Mucosa of descending colon (tissue), 3 donors: Measurements from ENCODE around the gene RPTOR. TPM values are rescaled to one million over a fixed set of nuclear protein-coding genes. Genes with fewer than 3 reads are reported as not detected.

Experiments used
- ATAC-seq: fragments of 200-7000 bp; cut with Tn5 transposase; one replicate; pipeline ENCODE4 v1.9.1; 2020; ENCODE audit warnings: mild to moderate bottlenecking, moderate library complexity
- DNase-seq, 3 donors: peaks; one replicate each; pipeline ENCODE4 v3.0.0-alpha.2; 2020
- H3K36me3 ChIP-seq: fragments of 200-600 bp; one replicate; pipeline ENCODE4 v1.8.0; 2021; ENCODE audit warnings: low read depth, mild to moderate bottlenecking
- H3K4me1 ChIP-seq: fragments of 200-600 bp; one replicate; pipeline ENCODE4 v1.8.0; 2021; ENCODE audit warnings: low read depth, mild to moderate bottlenecking
- H3K4me3 ChIP-seq: fragments of 200-600 bp; one replicate; pipeline ENCODE4 v1.8.0; 2021; ENCODE audit warnings: mild to moderate bottlenecking
- H3K9me3 ChIP-seq: fragments of 200-600 bp; one replicate; pipeline ENCODE4 v1.8.0; 2021; ENCODE audit warnings: mild to moderate bottlenecking
- CTCF ChIP-seq: fragments of 200-600 bp; IDR thresholded peaks from one replicate; pipeline ENCODE4 v1.8.0; 2022; ENCODE audit warnings: antibody characterized with exemption, mild to moderate bottlenecking
- intact Hi-C, 2 donors: fragments of 100-400 bp; cut with DNase I in 1 of 2; cut with micrococcal nuclease in 1 of 2; formaldehyde crosslinking; loops; one replicate each; pipeline versions ENCODE4 v1.11.0 to v1.11.1; 2022; cut with DNase I, micrococcal nuclease
- total RNA-seq, 3 donors: library from RNA; stranded (reverse); fragmentation: NEBNext Ultra II Directional in 2 of 3; extraction: Animal tissue kit (Norgen Biotek cat#: 25700) in 2 of 3; gene quantifications; one replicate each; pipeline versions ENCODE4 v1.2.1 to v1.2.4, GENCODE V29; 2021 to 2023
- donor health status: DM: no; HTN: no; CAD: no; lungs with moderate emphysema.
- donor health status: DM: no; HTN: no; CAD: no.
- donor health status: DM: no; HTN: yes; CAD: no.

RPTOR gene
- total RNA-seq, 3 donors from 2014 or later: 30.5 to 44.4 (median 37.2) TPM

GRCh38 chr17:80523054-80523744 is 21.4 kb upstream of the RPTOR start:
- Histone ChIP-seq H3K36me3 (no peaks in the 10 kb centered on the region), H3K9me3 (no peaks in the 10 kb centered on the region), H3K4me3 (no peak overlapping the region), H3K4me1 (no peaks in the 10 kb centered on the region)
- TF ChIP-seq CTCF: no peak
- intact Hi-C loops: no loop called here
- ATAC-seq: no peak
- no peak for DNase-seq

GRCh38 chr17:80523956-80524712 is 20.5 kb upstream of the RPTOR start:
- no peak for ATAC-seq
- no peak for DNase-seq
- Histone ChIP-seq H3K36me3 (no peaks in the 10 kb centered on the region), H3K4me3 (no peak overlapping the region), H3K9me3 (no peaks in the 10 kb centered on the region), H3K4me1 (no peaks in the 10 kb centered on the region)
- no peak for TF ChIP-seq CTCF
- intact Hi-C loops: no loop called here

DNA sequence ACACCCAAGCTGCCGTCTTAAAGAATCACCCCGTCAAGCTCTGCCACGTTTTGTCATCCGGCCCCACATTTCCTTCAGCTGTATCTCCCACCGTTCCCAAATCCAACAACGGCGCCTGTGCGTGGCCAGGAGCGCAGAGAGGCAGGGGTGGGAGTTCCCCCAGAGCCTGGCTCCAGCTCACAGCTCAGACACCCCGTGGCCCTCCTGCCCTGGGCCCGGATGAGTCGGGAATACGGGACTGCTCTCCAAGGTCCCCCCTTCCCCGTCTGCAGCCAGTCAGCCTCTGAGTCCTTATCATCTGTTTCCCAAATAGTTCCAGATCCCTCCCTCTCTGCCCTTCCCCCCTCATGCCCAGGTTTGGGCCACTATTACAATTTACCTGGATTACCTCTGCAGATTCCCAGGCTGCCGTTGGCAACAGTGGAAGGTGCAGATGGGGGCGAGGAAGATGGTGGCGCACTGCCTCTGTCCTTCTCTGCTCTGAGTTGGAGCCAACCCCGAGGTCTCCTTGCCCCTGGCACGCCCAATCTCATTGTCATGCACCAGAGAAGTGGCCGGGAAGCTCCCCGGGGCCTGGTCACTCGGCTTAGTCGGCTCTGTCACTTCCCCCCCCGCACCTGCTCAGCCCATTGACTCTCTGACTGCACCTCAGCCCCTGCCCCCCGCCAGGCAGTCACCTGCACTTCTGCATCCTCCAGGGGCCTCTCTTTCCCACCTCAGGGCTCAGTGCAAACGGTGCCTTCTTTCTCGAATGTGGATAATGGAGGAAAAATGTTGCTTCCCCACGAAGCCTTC is 18.3 kb upstream of the RPTOR start:
- DNase-seq (no peak), ATAC-seq (no peak)
- Histone ChIP-seq H3K4me3 (no peak overlapping the region), H3K9me3 (no peaks in the 10 kb centered on the region), H3K4me1 (no peaks in the 10 kb centered on the region), H3K36me3 (no peaks in the 10 kb centered on the region)
- TF ChIP-seq CTCF: no peak
- intact Hi-C loops: no loop called here

DNA sequence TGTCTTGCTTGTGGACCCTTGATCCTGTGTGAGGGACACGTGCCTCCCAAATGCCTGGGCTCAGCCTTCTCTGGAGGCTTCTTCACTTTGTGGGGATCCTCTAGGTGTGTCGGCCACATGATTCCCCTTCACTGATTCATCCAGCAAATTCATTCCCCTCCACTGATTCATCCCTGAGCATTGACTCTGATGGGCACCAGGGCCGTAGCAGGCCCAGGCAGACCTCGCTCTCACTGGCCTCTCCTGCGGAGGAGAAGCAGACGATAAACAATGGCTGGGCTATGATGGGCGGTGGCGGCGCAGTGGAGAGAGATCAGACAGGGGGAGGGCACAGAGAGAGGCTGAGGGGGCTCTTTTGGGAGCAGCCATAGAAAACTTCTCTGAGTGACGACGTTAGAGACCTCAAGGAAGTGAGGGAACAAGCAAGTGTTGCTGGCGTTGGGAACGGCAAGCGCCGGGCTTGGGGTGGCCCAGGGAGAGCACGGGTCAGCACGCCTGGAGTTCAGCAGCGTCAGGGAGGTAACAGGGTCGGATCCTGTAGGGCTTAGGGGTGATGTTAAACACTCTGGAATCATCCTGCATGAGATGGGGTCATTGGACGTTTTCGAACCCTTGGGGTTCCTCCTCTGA is 17.5 kb upstream of the RPTOR start:
- TF ChIP-seq CTCF: no peak
- ATAC-seq: no peak

GRCh38 chr17:80528536-80528935 is 16.1 kb upstream of the RPTOR start:
- intact Hi-C loops: no loop called here
- TF ChIP-seq CTCF: no peak
- ATAC-seq: no peak

More for the DNA sequence above, 17.5 kb upstream of the RPTOR start:
- DNase-seq: no peak
- Histone ChIP-seq H3K9me3 (no peaks in the 10 kb centered on the region), H3K4me3 (no peak overlapping the region), H3K4me1 (no peaks in the 10 kb centered on the region), H3K36me3 (no peaks in the 10 kb centered on the region)
- intact Hi-C loops: no loop called here

More at GRCh38 chr17:80528536-80528935, 16.1 kb upstream of the RPTOR start:
- Histone ChIP-seq H3K4me1 (no peaks in the 10 kb centered on the region), H3K36me3 (no peaks in the 10 kb centered on the region), H3K4me3 (no peak overlapping the region), H3K9me3 (no peaks in the 10 kb centered on the region)
- DNase-seq: no peak
